Thoracic aorta (tissue), 2 donors: ENCODE results near the gene ADNP2. TPM values are rescaled to one million over a fixed set of nuclear protein-coding genes. Genes with fewer than 3 reads are reported as not detected.

Experiments
- ATAC-seq: fragments of 150-250 bp; one replicate; pipeline ENCODE4 v1.8.0; 2017; ENCODE audit warnings: low read depth; ENCODE audit not compliant: insufficient number of reproducible peaks, low FRiP score
- DNase-seq: peaks from one replicate; pipeline ENCODE4 v3.0.0-alpha.2; 2020; ENCODE audit warnings: low spot score
- H3K27ac ChIP-seq, 2 donors: fragments of 200-600 bp; sonication (generic); 1 replicate in 1 of 2; 2 replicates in 1 of 2; pipeline ENCODE4 v1.5.1; 2016; ENCODE audit warnings: mild to moderate bottlenecking in 2 of 2, moderate library complexity in 2 of 2
- H3K27me3 ChIP-seq: fragments of 200-600 bp; sonication (generic); replicated peaks from 2 replicates; pipeline ENCODE4 v1.6.0; 2016; ENCODE audit warnings: mild to moderate bottlenecking; ENCODE audit not compliant: insufficient read depth
- H3K36me3 ChIP-seq: fragments of 200-600 bp; sonication (generic); one replicate; pipeline ENCODE4 v1.5.1; 2016
- H3K4me1 ChIP-seq, 2 donors: fragments of 200-600 bp; sonication (generic); 1 replicate in 1 of 2; 2 replicates in 1 of 2; pipeline versions ENCODE4 v1.5.1 to v1.6.0; 2016; ENCODE audit warnings: low read depth in 2 of 2, mild to moderate bottlenecking in 1 of 2; ENCODE audit not compliant: control insufficient read depth in 1 of 2
- H3K4me3 ChIP-seq: fragments of 200-600 bp; sonication (generic); 2 replicates; pipeline ENCODE4 v1.5.1; 2016; ENCODE audit warnings: mild to moderate bottlenecking
- H3K9me3 ChIP-seq: fragments of 200-600 bp; sonication (generic); 2 replicates; pipeline ENCODE4 v1.5.1; 2016
- CTCF ChIP-seq: fragments of 200-600 bp; sonication (generic); IDR thresholded peaks from one replicate; pipeline ENCODE4 v1.5.1; 2019; ENCODE audit warnings: antibody characterized with exemption
- total RNA-seq, 2 donors: library from RNA; depleted of rRNA; stranded (reverse); fragments of >200 nt; gene quantifications; one replicate each; pipeline versions ENCODE4 v1.1.0 to v1.2.3, GENCODE V29; 2016

ADNP2 gene
- total RNA-seq, 2 donors from 2014 or later = 15.6 to 21.6 TPM

DNA sequence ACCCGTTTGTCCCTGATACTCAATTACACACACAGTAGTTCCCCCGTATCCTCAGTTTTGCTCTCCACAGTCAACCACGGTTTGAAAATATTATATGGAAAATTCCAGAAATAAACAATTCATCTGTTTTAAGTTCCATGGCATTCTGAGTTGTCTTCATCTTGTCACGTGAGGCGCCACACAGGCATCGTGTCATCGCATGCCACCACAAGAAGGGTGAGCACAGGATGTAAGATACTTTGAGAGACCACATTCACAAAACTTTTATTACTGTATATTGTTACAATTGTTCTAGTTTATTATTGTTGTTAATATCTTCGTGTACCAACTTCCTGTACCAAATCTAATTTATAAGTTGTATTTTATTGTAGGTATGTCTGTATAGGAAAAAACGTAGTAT lies 17.7 kb downstream of the ADNP2 start:
- no peaks in the 10 kb centered on the region for H3K4me1 ChIP-seq
- no peaks in the 10 kb centered on the region for H3K27me3 ChIP-seq
- no peak overlapping the region for H3K27ac ChIP-seq
- ATAC-seq = no peak
- H3K9me3 ChIP-seq = no peaks in the 10 kb centered on the region
- no peak for DNase-seq
- peaks cover 2% of the 10 kb centered on the region for H3K36me3 ChIP-seq
- TF ChIP-seq CTCF = no peak
- H3K4me3 ChIP-seq = no peak overlapping the region

- no peaks in the 10 kb centered on the region for H3K9me3 ChIP-seq
- no peak for TF ChIP-seq CTCF
- H3K4me3 ChIP-seq = no peak overlapping the region
- H3K4me1 ChIP-seq = no peaks in the 10 kb centered on the region
- peaks cover 2% of the 10 kb centered on the region for H3K36me3 ChIP-seq
- H3K27ac ChIP-seq = no peak overlapping the region
- no peak for DNase-seq
- no peak for ATAC-seq
- no peaks in the 10 kb centered on the region for H3K27me3 ChIP-seq
These were observed 18.6 kb downstream of the ADNP2 start for GRCh38 chr18:80127635-80128034.

GRCh38 chr18:80129672-80130367 lies 20.8 kb downstream of the ADNP2 start:
- peaks cover 7% of the 10 kb centered on the region for H3K36me3 ChIP-seq
- DNase-seq (no peak), ATAC-seq (no peak)
- no peaks in the 10 kb centered on the region for H3K27me3 ChIP-seq
- no peak overlapping the region for H3K27ac ChIP-seq
- H3K9me3 ChIP-seq = no peaks in the 10 kb centered on the region
- H3K4me3 ChIP-seq = no peak overlapping the region
- H3K4me1 ChIP-seq = no peaks in the 10 kb centered on the region
- no peak for TF ChIP-seq CTCF

GRCh38 chr18:80130555-80130954 lies 21.5 kb downstream of the ADNP2 start:
- H3K4me1 ChIP-seq = no peaks in the 10 kb centered on the region
- H3K4me3 ChIP-seq = no peak overlapping the region
- DNase-seq (no peak), ATAC-seq (no peak)
- TF ChIP-seq CTCF = no peak
- no peaks in the 10 kb centered on the region for H3K9me3 ChIP-seq
- H3K36me3 ChIP-seq = peaks cover 7% of the 10 kb centered on the region
- H3K27ac ChIP-seq = no peak overlapping the region
- H3K27me3 ChIP-seq = no peaks in the 10 kb centered on the region

- no peaks in the 10 kb centered on the region for H3K9me3 ChIP-seq
- peaks cover 23% of the 10 kb centered on the region for H3K36me3 ChIP-seq
- no peaks in the 10 kb centered on the region for H3K4me1 ChIP-seq
- H3K4me3 ChIP-seq = no peak overlapping the region
- no peaks in the 10 kb centered on the region for H3K27me3 ChIP-seq
- ATAC-seq (no peak), DNase-seq (no peak)
- no peak for TF ChIP-seq CTCF
- no peak overlapping the region for H3K27ac ChIP-seq
These were observed 23.2 kb downstream of the ADNP2 start for GRCh38 chr18:80132180-80132812.
